Skin epidermis (tissue), 12 donors: ENCODE results near the gene UVSSA.
"Not testable (repeated sequence)": the region's sequence is repeated elsewhere in the genome, so short reads cannot be mapped to it uniquely, and the experiment has no call there.

Source experiments
- H3K27ac ChIP-seq, 21 experiments: fragments of 200-600 bp; sonication (generic) in 11 of 21; one replicate each; pipeline ENCODE4 v1.5.0; 2020; ENCODE audit warnings: mild to moderate bottlenecking in 3 of 21, inconsistent platforms in 2 of 21, moderate library complexity in 2 of 21
- H3K4me3 ChIP-seq, 7 experiments: fragments of 200-600 bp; sonication (generic) in 2 of 7; one replicate each; pipeline ENCODE4 v1.5.0; 2020; ENCODE audit warnings: inconsistent platforms in 2 of 7, mild to moderate bottlenecking in 2 of 7, moderate library complexity in 1 of 7

UVSSA gene

DNA sequence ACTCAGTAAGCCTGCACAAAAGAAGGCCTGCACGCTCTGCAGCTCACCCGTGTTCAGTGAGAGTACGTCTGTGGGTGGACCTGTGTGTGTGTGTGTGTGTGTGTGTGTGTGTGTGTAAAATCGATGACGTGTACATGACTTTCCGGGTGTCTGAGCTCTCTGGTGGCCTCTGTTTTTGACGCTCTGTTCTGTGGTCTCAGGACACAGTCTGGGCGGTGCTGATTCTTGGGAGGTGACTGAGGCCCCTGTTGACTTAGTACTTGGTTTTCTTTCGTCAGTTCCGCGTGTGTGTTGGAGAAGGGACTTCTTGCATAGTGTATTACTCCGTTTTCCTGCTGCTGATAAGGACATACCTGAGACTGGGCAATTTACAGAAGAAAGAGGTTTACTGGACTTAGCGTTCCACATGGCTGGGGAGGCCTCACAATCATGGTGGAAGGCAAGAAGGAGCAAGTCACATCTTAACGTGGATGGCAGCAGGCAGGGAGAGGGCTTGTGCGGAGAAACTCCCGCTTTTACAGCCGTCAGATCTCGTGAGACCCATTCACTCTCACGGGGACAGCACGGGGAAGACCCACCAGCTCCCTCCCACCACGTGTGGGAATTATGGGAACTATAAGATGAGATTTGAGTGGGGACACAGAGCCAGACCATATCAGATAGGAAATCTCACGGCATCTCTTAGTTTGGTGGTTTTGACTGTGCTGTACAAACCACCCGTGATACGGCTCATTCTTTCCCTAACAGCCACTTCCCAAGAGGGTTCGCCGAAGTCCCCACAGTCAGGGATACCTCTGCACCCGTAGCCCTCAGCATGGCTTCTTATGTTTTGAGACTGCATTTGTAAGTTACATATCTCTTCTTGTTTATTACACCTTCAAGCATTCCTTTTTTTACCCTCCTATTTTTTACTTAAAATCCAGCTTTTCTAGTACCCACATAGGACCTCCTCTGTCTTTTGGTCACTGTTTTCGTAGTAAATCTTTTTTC, 24.5 kb downstream of the UVSSA start:
- Histone ChIP-seq H3K27ac (no peak overlapping the region), H3K4me3 (no peak overlapping the region)

DNA sequence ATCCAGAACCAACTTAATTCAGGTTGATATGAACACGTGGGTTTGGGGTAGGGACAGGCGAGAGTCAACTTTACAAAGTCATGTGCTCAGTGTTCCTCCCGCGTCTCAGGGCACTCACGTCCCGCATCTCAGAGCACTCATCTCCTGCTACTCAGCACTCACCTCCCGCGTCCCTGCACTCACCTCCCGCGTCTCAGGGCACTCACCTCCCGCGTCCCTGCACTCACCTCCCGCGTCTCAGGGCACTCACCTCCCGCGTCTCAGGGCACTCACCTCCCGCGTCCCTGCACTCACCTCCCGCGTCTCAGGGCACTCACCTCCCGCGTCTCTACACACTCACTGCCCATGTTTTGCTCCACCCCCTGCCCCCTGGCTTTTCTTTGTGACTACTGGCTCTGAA, 25.6 kb downstream of the UVSSA start:
- not testable (repeated sequence) for H3K27ac ChIP-seq, H3K4me3 ChIP-seq

DNA sequence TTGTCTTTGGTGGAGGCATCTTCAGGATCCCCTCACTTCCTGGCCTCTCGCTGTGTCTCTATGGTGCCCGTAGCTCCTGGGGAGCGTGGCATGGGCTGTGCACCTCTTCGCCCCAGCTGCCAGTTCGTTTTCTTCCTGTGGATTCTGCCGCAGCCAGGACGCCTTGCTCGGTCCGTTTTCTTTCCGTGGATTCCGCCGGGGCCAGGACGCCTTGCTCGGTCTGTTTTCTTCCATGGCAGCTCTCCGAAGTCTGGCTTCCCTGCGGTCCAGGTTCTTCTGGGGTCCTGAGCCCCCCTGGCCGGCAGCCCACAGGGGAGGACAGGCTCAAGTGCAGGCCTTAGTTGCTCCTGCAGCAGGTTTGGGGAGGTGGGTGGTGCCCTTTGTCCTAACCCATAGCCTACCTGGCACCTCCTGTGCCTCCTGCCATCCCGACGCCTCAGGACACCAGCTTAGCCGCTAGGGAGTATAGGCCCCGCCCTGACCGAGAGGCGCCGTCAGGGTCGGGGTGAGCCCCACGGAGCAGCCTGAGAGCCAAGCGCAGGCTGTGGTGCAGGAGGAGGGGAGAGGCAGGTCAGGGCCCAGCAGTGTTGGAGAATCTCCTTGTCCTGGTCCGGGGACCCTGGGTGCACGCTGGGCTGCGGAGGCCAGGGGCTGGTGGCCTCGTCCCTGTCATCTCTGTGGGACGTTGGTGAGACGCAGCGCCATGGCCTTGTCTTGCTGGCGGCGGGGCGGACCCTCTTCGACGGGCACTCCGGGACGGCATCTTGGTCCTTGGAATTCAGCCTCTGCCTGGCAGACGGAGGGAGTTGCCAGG, 27.1 kb downstream of the UVSSA start:
- no peak overlapping the region for H3K27ac ChIP-seq

DNA sequence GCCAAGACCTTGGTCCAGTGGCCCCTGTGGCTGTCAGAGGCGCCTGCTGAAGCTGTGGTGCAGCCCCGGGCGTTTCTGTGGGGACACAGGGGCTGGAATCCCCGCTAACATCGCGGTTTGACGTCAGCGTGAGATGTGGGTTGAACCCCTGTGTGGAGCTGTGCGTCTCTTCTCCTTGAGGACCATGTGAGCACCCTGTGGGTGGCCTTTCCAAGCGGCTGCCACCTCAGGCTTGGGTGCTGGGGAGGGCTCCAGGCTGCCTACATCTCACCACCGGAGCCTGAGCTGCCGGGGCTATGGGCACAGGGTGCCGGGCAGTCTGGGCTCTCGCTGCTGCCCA, 27.7 kb downstream of the UVSSA start:
- Histone ChIP-seq H3K4me3 (no peak overlapping the region), H3K27ac (no peak overlapping the region)

More for the DNA sequence above, 27.1 kb downstream of the UVSSA start:
- H3K4me3 ChIP-seq: no peak overlapping the region

DNA sequence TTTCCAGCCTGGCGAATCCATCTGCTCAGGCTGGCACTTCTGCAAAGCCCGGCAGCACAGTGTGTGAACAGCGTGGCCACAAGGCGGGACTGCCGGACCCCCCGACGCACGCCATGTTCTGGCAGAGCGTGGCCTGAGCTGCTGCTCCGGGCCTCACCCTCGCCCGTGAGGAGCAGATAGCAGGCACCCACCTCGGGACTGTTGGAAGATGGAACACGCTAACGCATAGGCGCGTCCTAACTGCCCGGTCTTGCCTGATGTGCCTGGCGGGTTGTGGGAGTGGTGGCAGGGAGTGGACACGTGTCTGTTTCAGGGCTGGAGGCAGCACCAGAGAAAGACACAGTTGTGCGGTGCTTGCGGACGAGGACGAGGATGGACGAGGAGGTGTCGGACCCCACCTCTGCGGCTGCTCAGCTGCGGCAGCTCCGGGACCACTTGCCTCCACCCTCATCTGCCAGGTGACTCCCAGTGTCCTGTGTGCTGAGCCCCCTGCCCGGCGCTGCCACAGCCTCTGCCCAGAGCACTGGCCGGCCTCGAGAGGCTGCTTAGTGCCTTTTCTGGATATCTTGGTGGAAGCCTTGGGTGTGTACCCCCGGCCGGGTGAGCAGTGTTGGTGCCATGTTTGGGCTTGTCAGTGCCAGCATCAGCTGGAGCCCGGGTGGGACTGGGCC, 28.2 kb downstream of the UVSSA start:
- no peak overlapping the region for H3K27ac ChIP-seq
- H3K4me3 ChIP-seq: no peak overlapping the region

DNA sequence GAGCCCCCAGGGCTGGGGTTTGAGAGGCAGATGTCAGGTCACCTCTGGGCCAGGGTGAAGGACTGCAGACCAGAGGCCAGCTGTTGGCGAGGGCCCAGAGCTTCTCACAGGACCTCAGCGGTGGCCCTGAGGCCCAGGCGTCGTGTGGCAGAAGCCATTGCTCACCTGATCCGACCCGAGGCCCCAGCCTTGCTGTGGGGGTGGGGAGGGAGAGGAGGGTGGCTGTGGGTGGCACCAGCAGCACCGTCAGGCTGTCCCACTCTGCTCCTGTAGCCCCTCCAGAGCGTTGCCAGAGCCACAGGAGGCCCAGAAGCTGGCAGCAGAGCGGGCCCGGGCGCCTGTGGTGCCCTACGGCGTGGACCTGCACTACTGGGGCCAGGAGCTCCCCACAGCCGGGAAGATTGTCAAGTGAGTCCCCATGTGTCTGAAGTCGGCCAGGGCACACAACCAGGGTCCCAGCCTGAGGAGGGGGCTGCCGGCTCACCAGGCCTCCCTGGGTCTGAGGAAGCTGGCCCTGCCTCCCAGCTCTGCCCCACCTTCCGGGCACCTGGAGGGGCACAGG, 28.8 kb downstream of the UVSSA start:
- Histone ChIP-seq H3K27ac (no peak overlapping the region), H3K4me3 (no peak overlapping the region)

DNA sequence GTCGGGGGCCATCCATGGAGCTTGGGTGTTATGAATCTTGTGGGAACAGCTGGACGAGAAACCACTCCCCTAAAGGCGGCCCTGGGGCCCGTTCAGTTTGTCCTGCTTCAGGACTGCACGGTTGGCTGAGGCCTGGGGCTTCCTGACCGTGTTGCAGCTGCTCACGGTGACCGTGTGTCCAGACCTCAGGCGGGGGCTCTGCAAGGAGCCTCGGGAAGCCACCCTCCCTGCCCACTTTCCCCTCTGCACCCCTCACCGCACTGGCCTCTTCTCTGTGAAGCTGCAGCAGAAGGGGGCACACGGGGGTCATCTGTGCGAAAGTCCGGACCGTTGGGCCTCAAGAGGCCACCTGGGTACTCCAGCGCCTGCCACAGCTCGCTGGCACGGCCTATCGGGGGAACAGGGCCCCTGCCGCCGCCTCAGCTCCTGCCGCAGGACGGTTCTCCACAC, 29.4 kb downstream of the UVSSA start:
- H3K4me3 ChIP-seq: no peak overlapping the region

DNA sequence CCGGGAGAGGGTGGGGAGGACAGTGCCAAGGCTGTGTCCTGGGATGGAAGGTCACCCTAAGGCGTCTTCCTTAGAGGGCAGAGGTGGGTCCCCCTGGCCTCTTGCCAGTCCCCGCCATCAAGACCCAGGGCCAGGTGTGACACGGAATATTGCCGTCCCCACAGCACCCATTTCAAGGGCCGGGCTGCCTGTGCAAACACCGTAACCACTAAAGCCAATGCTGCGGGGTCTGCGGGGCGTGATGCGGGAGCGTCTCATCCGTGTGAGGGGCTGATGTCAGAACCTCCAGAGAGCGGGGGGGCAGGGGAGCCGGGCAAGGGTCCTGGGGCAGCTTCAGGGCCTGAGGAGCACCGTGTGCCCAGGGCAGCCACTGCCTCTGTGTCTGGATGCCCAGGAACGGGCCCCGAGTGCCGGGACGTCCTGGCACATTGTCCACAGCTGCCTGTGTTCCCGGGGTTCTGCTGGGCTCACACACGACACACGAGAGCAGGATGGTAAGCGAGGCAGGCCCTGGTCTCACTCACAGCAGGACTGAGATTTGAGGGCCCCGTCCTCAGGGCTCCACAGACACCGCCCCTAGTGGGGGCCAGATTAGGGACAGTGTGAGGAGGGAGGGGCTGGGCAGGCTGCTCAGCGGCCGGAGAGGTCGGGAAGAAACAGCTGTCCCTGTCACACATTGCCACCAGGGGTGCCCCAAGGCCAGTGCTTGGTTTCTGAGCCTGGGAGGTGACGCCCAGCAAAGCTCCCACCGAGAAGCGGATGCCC, 30.0 kb downstream of the UVSSA start:
- no peak overlapping the region for H3K27ac ChIP-seq
- no peak overlapping the region for H3K4me3 ChIP-seq

More for the DNA sequence above, 29.4 kb downstream of the UVSSA start:
- no peak overlapping the region for H3K27ac ChIP-seq

DNA sequence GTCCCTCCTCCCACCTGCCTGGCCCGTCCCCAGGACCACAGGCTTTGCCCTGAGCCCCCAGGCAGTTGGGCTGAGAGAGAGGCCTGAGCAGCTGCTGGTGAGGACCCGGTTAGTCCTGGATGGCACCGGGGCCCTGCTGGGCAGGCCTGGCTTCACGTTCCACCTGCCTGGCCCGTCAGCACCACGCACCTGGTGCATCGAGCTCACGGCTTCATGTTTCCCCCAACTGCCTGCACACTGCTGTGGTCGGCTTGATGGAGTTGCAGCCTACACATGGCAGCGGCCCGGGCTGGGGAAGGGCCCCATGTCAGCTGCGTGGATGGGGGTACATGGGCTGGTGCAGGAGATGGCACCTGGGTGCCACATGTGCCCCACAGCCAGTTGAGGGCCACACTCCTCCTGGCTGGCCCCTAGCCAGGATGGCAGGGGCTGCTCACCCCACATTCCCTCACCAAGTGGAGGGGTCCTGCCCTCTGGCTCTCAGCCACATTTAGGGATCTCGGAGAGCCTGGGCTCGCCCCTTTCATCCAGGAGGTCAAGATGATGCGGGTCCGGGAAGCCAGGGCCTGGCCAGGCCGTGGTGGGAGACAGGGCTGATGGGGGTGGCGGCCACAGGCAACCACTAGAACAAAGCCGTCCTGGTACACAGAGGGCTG, 30.7 kb downstream of the UVSSA start:
- Histone ChIP-seq H3K4me3 (no peak overlapping the region), H3K27ac (no peak overlapping the region)

DNA sequence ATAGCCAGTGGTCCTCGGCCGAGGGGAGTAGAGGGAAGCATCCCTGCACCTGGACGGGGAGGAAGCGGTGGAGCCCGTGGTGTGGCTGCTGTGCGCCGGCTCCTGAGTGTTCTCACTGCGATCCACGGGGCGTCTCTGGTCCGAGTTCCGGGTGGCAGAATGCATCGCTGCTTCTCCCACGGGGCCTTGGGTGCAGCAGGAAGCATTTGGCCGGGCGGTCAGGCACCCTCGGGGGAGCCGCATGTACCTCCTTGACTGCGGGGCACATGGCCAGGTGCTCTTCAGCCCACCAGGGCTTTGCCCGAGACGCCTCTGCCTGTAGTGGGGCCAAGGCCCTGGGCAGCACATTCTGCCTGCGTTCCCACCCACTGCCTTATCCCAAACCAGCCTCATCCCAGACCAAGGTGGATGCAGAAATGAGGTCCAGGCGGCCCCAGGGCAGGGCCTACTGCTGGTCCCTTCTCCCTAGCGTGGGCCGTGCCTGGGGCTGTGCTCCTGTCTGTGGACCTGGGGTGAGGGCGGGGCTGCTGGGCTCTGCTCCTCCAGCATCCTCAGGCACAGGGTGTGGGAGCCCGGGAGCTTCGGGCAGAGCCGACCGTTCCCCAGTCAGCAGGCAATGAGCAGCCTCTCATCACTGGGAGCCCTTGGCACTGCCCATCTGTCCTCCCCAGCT, 31.7 kb downstream of the UVSSA start:
- H3K4me3 ChIP-seq: no peak overlapping the region

DNA sequence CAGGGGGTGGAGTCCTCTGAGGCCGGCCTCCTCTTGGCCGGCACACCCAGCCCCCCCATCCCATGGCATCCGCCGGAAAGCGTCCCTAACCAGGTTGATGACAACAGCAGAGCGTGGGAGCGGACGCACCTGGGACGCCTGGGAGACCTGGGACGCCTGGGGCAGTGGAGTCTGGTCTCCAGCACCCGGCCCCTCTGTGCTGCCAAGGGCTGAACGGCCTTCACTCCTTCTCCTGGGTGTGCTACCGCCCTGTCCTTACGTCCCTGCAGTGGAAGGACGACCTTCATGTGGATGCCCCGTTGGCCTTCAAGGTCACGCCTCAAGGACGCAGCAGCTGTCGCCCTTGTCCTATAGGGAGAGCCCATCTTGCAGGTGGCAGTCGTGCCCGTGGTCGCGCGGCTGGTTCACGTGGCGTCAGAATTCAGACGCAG, 32.4 kb downstream of the UVSSA start:
- Histone ChIP-seq H3K27ac (no peak overlapping the region), H3K4me3 (no peak overlapping the region)

More for the DNA sequence above, 31.7 kb downstream of the UVSSA start:
- H3K27ac ChIP-seq: no peak overlapping the region

DNA sequence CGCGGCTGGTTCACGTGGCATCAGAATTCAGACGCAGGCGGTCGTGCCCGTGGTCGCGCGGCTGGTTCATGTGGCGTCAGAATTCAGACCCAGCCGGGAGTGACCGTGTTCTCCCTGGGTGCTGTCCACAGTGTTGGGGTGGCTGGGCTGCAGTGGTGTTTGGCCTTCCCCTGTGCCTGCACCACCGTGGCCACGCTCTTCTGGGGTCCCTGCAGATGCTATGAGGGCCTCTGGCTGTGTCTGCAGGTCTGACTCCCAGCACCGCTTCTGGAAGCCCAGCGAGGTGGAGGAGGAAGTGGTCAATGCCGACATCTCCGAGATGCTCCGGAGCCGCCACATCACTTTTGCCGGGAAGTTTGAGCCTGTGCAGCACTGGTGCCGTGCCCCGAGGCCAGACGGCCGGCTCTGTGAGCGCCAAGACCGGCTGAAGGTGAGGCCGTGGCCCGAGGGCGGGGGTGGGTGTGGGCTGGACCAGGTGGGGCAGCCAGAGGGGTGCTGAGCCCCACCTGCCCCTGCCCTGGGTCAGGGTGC, 32.9 kb downstream of the UVSSA start:
- Histone ChIP-seq H3K27ac (no peak overlapping the region), H3K4me3 (no peak overlapping the region)

DNA sequence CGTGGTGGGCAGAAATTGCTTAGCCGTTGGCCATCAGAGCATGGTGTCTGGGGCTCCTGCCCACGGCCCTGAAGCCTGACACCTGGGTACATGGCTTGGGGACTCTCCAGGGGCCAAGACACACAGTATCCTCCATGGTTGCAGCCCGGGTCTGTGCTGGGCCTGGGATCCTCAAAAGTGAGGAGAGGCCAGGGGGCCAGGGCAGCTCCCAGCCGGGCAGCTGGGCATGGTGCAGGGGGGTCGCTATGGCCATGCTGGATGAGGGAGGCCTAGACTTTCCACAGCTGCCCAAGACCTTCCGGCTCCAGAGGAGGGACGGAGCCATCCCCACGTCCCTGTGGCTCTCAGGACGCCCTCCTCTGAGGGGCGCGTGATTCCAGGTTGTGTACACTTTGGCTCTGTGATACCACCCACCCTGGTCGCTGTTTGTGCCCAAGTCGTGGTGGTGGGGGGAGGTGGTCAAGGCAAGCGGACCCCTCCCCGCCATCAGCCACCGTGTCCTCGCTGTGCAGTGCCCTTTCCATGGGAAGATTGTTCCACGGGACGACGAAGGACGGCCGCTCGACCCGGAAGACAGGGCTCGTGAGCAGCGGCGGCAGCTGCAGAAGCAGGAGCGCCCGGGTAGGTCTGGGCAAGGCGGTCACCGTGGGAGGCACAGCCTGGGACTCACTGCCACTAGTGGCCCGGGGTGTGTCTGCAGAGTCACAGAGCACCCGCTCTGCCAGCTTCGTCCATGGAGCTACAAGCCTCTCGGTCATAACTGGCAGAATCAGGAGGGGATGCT, 33.6 kb downstream of the UVSSA start:
- Histone ChIP-seq H3K27ac (no peak overlapping the region), H3K4me3 (no peak overlapping the region)

DNA sequence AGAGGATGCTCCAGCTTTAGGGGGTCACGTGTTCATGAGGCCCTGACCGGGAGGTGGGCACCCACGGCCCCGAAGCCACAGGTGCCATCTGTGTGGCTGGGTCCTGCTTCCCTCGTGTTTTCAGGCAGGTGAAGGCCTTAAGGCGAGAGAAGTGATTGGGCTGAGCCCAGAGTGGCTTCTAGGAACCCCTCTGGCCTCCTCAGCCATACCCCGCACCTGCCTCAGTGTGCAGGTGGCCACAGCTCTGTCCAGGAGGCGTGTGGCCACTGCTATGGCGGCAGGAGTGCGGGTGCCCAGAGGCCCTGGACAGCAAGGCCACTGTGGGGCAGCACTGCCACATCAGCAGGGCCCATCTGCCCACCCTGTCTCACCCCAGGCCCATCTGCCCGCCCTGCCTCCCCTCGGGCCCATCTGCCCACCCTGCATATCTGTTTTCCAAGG, 34.2 kb downstream of the UVSSA start:
- Histone ChIP-seq H3K4me3 (no peak overlapping the region), H3K27ac (no peak overlapping the region)

DNA sequence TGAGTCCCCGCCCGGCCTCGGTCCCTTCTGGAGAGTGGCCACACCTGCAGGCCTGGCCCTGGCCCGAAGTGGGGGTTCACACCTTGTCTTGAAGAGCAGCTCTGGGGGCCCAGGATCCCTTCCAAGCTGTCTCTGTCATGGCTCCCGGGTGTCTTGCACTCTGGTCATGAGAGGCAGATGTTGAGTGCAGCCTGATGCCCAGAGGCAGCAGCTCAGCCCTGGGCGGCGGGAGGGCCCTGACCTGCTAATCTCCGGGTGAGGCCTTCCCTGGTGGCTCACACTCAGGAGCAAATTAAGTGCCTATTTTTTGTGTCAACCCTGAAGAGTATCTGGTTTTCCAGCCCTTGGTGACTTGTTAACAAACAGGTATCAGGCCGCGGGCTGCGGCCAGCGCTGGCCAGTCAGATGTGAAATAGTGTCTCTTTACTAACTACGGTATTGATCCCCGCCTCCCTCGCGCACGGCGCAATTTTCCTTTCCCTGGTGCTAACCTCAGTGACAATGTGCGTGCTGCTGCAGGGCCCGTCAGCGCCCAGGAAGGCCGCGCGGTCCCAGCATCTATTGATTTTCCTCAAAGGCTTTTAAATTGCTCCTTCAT, 35.0 kb downstream of the UVSSA start:
- Histone ChIP-seq H3K4me3 (no peak overlapping the region), H3K27ac (no peak overlapping the region)
